HK-2 (cell line): ENCODE results near the gene PRUNE2.

Experiments used
- DNase-seq: peaks from one replicate; pipeline ENCODE4 v3.0.0-alpha.2; 2018; ENCODE audit not compliant: unreplicated experiment

PRUNE2 gene

DNA sequence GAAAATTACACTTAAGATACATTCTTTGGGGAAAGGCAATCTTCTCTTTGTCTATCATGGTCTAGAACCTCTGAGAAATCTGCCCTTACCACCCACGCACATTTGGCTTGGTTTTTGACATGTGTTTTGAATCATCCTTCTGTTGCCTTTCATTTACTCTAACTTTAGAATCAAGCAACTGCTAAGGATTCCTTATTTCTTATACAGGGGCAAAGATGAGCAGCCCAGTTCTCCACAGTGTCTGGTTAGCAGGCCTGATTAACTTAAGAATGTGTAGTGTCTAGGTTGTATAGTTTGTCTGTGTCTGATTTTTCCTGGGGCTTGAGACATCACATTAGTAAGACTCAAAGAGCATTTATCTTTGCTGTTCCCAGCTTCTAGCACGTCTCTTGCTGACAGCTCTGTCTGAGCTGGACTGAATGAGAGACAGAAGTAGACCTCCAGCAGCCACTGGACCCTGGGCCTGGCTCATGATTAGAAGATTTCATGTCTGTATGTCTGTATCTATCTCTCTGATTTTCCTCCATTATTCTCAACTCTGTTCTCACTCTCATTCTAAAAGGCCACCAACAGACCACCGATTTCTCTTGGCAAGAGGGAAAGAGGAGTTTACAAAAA, 173.5 kb downstream of the PRUNE2 start:
- no peak for DNase-seq

- no peak for DNase-seq
These were observed 175.1 kb downstream of the PRUNE2 start for GRCh38 chr9:76730801-76731200.

DNA sequence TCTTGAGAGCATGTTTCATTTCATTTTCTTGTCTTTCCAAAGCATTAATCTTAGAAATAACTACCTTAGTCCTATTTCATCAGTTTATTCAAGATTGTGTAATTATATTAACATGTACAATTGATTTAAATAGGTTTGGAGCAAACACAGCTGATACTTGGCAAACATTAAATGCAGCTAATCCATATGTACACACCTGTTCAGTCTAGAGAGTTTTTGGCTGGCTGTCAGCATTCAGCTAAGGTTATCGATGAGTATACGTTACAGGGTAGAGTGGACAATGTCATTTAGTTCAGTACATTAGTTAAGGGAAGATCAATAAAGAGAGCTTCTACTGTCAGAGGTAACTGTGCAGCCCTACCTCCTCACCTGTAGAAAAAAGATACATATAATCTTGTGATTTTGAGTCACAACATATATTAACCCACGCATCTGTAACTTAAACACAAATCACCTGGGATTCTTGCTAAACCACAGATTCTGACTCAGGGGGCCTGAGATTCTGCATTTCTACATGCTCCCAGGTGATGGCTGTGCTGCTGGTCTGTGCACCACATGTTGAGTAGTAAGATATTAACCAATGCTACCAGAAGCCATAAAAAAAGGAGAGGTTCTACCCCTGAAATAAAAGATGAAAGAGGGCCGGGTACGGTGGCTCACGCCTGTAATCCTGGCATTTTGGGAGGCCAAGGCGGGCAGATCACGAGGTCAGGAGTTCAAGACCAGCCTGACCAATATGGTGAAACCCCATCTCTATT, 175.8 kb downstream of the PRUNE2 start:
- no peak for DNase-seq

DNA sequence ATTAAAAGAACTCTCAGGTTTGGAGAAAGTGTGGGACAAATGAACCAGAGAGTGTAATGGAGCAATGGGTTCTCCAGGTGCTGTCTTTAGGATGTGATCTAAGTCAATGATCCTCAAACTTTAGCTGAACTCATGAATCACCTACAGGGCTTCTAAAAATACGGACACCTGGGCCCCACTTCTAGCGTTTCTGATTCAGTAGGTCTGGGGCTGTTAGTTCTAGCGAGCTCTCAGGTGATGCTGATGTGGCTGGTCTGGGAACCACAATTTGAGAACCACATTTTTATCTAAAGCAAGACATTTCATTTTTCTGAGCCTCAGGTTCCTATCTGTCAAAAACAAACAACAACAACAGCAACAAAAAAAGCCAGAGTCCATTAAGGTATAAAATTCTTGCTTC, 176.8 kb downstream of the PRUNE2 start:
- no peak for DNase-seq

GRCh38 chr9:76725885-76726284, 180.0 kb downstream of the PRUNE2 start:
- DNase-seq, result no peak

GRCh38 chr9:76725011-76725546, 180.8 kb downstream of the PRUNE2 start:
- DNase-seq, result no peak

DNA sequence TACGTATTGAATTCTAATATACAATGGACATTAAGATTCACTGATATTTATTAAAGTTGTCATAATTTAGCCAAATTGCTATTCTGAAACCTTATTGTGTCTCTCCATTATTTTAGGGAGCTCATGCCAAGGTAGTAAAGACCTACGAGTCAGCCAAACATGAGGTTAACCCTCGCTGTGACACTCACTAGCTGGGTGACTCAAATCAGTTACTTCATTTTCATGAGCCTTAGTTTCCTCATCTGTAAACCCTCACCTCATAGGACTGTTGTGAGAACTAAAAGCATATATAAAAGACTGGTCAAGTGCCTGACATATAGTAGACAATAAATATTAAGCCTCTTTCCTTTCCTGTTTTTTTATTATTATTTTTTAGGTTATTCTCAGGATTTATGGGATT, 185.7 kb downstream of the PRUNE2 start:
- no peak for DNase-seq

DNA sequence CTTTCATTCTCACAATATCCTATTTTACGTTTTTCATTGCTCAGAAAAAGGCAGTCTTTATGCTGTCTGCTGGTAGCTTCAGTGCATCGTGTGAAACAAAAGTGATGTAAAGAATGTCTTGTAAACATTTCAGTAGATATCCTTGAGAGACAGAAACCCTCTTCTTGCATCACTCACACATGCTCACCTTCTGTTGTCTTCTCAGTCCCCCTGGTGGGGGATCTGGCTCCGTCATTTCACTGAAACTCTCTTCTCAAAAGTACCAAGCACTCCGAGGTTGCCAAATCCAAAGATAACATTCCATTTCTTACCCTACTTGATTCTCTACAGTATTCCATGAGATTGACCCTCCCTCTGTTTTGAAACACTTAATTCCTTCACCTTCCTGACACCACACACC, 187.7 kb downstream of the PRUNE2 start:
- no peak for DNase-seq

DNA sequence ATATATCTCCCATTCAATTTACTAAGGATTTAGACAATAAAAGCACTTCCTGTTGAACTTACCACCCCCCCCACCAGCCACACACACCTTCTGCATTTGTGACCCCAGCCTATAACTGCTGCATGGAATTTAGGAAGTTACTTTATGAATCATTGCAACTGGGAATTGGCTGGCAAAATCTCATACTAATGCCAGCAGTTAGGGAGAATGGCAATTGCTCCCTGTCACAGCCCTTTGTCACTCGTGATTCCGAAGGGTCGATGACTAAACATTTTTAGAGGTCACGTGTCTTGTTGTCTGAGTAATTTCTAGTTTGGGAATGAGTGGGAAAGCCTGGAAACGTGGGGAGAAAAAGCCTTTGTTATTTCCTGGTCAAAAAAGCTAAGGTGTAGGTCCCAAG, 188.3 kb downstream of the PRUNE2 start:
- no peak for DNase-seq

- DNase-seq, result no peak
These were observed 188.7 kb downstream of the PRUNE2 start for GRCh38 chr9:76717176-76717575.

DNA sequence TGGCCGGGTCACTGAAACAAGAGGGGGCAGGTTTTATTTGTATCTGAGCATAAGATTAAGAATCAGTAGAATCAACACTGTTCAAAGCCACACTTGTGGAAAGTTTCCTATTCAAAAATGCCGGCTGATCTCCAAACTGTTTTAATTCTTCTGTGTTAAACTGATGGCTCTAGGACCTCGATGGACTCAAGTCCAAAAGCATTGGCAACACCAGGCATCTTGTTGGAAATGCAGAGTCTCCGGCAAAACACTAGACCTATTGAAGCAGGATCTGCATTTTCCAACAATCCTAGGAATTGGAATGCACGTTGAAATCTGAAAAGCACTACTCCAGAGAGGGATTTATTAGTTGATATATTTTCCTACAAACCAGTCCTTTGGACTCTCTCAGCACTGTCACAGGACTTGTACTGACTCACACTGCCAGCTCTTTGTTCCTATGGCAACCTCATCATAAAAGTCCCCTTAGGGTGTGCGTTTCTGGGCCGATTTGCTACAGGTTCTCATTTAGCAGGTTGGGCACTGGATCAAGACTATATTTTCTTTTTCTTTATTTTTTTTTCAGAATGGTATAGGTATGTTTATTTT, 189.7 kb downstream of the PRUNE2 start:
- no peak for DNase-seq

- no peak for DNase-seq
These were observed 192.5 kb downstream of the PRUNE2 start for GRCh38 chr9:76713381-76713780.

GRCh38 chr9:76709020-76709419, 196.9 kb downstream of the PRUNE2 start:
- no peak for DNase-seq

GRCh38 chr9:76707510-76707909, 198.4 kb downstream of the PRUNE2 start:
- no peak for DNase-seq

- DNase-seq, result no peak
These were observed 201.2 kb downstream of the PRUNE2 start for GRCh38 chr9:76704593-76705204.

DNA sequence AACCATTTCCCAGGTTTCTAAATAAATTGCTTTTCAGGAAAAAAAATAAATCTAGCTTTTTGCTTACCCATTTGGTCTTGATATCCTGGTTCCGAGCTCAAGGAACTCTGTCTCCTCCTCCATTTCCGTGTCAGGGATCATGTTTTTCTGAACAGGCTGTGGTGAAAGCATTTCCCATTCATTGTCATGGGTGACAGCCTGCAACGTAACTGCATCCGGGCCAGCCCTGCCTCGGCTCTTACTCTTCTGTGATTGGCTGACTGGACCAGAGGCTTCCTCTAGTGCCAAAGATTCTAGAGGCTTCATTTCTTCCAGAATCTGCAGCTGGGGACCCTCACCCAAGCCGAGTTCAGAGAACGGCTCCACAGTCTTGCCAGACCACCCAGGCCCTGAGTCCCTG, 202.6 kb downstream of the PRUNE2 start:
- DNase-seq, result no peak

- DNase-seq, result no peak
These were observed 204.4 kb downstream of the PRUNE2 start for GRCh38 chr9:76701441-76702039.

DNA sequence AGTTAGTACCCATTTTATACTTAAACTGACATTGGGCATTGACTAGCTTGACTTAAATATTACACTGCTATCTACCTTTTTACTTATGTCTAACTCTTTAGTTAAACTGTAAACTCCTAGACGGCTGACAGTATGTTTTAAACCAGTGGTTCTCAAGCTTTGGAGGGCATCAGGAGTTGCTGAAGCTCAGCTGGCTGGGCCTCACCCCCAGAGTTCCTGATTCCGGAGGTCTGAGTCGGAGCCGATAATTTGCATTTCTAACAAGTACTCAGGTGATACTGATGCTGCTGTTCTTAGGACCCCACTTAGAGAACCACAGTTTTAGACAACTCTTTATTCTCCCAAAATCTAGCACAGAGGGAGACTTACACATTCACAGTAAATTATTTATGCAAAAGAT, 205.0 kb downstream of the PRUNE2 start:
- no peak for DNase-seq

GRCh38 chr9:76699971-76700370, 205.9 kb downstream of the PRUNE2 start:
- DNase-seq, result no peak

- DNase-seq, result no peak
These were observed 208.4 kb downstream of the PRUNE2 start for GRCh38 chr9:76697554-76697953.

DNA sequence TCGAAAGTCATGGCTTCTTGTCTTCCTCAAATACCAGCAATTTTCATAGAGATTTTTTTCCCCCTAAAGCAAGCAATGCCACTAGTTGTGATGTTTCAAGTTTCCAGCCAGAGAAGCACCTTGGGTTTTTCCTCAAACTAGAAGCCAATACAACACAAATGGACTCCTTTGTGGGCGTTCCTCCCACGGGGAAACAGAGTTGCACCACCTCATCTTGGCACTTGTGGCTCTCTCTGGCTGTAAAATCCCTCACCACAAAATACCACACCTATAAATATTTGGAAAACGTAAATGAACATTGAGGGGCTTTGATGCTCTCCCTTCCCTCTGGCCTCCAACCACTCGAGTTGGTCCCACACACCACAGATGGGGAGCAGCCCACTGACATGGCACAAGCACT, 208.8 kb downstream of the PRUNE2 start:
- no peak for DNase-seq

- no peak for DNase-seq
These were observed 212.0 kb downstream of the PRUNE2 start for GRCh38 chr9:76693912-76694311.
